Measurements from ENCODE around the gene YBX3.
A peak's percentile ranks its signal among the peaks of the same experiment; 100 is the strongest.

Gene YBX3

GRCh38 chr12:10722905-10723746, at the start of gene YBX3:
Gene YBX3 (minus strand): TSS chr12:10723323. CDS start chr12:10723111, 212 bp downstream.
- ATAC-seq = peak; percentile 32; the same call in 2 of the 3 replicates
- no peak for TF ChIP-seq ZC3H10 (CRISPR knock-in tag; IDR thresholded peaks at IDR 0.05)
- TF ChIP-seq ZNF565 (CRISPR knock-in tag; conservative IDR thresholded peaks at IDR 0.05; ENCODE audit: low read depth) = no peak
- no peak for TF ChIP-seq PATZ1 (CRISPR knock-in tag; IDR thresholded peaks at IDR 0.05; ENCODE audit: borderline replicate concordance)
- no peak for TF ChIP-seq TCF4 (CRISPR knock-in tag; IDR thresholded peaks at IDR 0.05; ENCODE audit: borderline replicate concordance)
- no peak for TF ChIP-seq ZFP30 (CRISPR knock-in tag; IDR thresholded peaks at IDR 0.05)
- no peak for TF ChIP-seq OSR1 (CRISPR knock-in tag; IDR thresholded peaks at IDR 0.05)
- no peak for TF ChIP-seq ZNF8 (CRISPR knock-in tag; IDR thresholded peaks at IDR 0.05)
- no peak for TF ChIP-seq ISL1 (CRISPR knock-in tag; IDR thresholded peaks at IDR 0.05)

- ATAC-seq = peak; percentile 76
- TF ChIP-seq ISL1 (CRISPR knock-in tag; IDR thresholded peaks at IDR 0.05) (no peak), BACH2 (CRISPR knock-in tag; IDR thresholded peaks at IDR 0.05; ENCODE audit: borderline replicate concordance) (no peak), ZFP3 (CRISPR knock-in tag; IDR thresholded peaks at IDR 0.05) (no peak), TCF4 (CRISPR knock-in tag; IDR thresholded peaks at IDR 0.05; ENCODE audit: borderline replicate concordance) (no peak), ZNF70 (CRISPR knock-in tag; IDR thresholded peaks at IDR 0.05) (no peak), ESRRG (CRISPR knock-in tag; IDR thresholded peaks at IDR 0.05) (no peak), TSHZ2 (CRISPR knock-in tag; IDR thresholded peaks at IDR 0.05) (no peak), ZNF8 (CRISPR knock-in tag; IDR thresholded peaks at IDR 0.05) (no peak), PPARA (CRISPR knock-in tag; IDR thresholded peaks at IDR 0.05; ENCODE audit: borderline replicate concordance) (no peak), TOX (CRISPR knock-in tag; IDR thresholded peaks at IDR 0.05; ENCODE audit: borderline replicate concordance) (no peak), GLIS3 (CRISPR knock-in tag; IDR thresholded peaks at IDR 0.05) (no peak), RARB (CRISPR knock-in tag; IDR thresholded peaks at IDR 0.05) (no peak), CSDC2 (CRISPR knock-in tag; IDR thresholded peaks at IDR 0.05) (no peak), ARNTL (CRISPR knock-in tag; IDR thresholded peaks at IDR 0.05; ENCODE audit: borderline replicate concordance, low read depth) (no peak), POU6F1 (CRISPR knock-in tag; IDR thresholded peaks at IDR 0.05; ENCODE audit: borderline replicate concordance, low read depth) (no peak), SNAI2 (CRISPR knock-in tag; IDR thresholded peaks at IDR 0.05) (no peak), CREB5 (CRISPR knock-in tag; IDR thresholded peaks at IDR 0.05; ENCODE audit: low read depth) (no peak)
Measured at GRCh38 chr12:10771132-10771733, 48.1 kb upstream of the YBX3 start.

GRCh38 chr12:10759657-10760056, 36.5 kb upstream of the YBX3 start:
- no peak for ATAC-seq

More at GRCh38 chr12:10759657-10760056, 36.5 kb upstream of the YBX3 start:
- TF ChIP-seq ZFP3 (CRISPR knock-in tag; IDR thresholded peaks at IDR 0.05) (no peak), TCF4 (CRISPR knock-in tag; IDR thresholded peaks at IDR 0.05; ENCODE audit: borderline replicate concordance) (no peak), TOX (CRISPR knock-in tag; IDR thresholded peaks at IDR 0.05; ENCODE audit: borderline replicate concordance) (no peak), OSR1 (CRISPR knock-in tag; IDR thresholded peaks at IDR 0.05) (no peak), CREB5 (CRISPR knock-in tag; IDR thresholded peaks at IDR 0.05; ENCODE audit: low read depth) (no peak), SNAI2 (CRISPR knock-in tag; IDR thresholded peaks at IDR 0.05) (no peak), GLIS3 (CRISPR knock-in tag; IDR thresholded peaks at IDR 0.05) (no peak), ZC3H10 (CRISPR knock-in tag; IDR thresholded peaks at IDR 0.05) (no peak)
